Sigmoid colon (tissue), 4 donors: ENCODE data around the gene NCOR2.

Source experiments
- EP300 ChIP-seq, 4 donors: sonication (generic); formaldehyde crosslinking; IDR thresholded peaks; one replicate each; pipeline ENCODE4 v1.6.1; 2017; ENCODE audit warnings: antibody characterized with exemption in 4 of 4
- POLR2A ChIP-seq, 2 donors: fragments of 450-650 bp; IDR thresholded peaks; one replicate each; pipeline ENCODE4 v1.6.1; 2016; ENCODE audit warnings: antibody characterized with exemption in 2 of 2, mild to moderate bottlenecking in 2 of 2, moderate library complexity in 2 of 2
- TF ChIP-seq, protein P1 (sequence below), 4 experiments: fragments of 450-650 bp in 3 of 4; fragments of 200-600 bp in 1 of 4; IDR thresholded peaks; one replicate each; pipeline ENCODE4 v1.5.1; 2016 to 2019; ENCODE audit warnings: antibody characterized with exemption in 4 of 4, mild to moderate bottlenecking in 3 of 4, moderate library complexity in 2 of 4

DNA sequence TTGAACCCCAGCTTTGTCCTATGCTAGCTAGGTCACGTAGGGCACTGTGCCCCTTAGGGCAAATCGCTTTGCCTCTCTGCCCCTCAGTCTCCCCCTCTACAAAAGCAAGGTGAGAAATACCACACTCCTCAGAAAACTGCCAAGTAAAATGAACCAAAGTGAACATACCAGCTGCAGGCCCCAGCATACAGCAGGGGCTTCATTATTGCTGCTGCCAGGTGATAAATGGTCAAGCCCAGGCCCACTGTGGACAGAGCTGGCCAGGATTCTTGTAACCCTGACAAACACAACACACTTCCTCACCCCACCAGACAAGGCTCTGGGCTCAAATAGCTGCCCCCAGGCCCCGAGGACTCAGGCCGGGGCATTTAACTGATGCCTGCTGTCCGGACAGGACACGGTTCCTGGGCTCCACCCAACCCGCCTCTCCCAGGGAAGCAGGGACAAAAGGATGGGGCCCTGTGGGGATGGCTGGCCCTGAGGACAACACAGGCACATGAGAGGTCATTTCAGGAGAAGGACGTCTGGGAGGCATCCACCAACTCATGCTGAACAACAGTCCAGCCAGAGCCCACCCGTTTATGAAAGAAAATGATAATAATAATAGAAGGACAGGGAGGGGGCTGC is 36.7 kb downstream of the NCOR2 start:
- TF ChIP-seq, protein P1, sequence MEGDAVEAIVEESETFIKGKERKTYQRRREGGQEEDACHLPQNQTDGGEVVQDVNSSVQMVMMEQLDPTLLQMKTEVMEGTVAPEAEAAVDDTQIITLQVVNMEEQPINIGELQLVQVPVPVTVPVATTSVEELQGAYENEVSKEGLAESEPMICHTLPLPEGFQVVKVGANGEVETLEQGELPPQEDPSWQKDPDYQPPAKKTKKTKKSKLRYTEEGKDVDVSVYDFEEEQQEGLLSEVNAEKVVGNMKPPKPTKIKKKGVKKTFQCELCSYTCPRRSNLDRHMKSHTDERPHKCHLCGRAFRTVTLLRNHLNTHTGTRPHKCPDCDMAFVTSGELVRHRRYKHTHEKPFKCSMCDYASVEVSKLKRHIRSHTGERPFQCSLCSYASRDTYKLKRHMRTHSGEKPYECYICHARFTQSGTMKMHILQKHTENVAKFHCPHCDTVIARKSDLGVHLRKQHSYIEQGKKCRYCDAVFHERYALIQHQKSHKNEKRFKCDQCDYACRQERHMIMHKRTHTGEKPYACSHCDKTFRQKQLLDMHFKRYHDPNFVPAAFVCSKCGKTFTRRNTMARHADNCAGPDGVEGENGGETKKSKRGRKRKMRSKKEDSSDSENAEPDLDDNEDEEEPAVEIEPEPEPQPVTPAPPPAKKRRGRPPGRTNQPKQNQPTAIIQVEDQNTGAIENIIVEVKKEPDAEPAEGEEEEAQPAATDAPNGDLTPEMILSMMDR (IDR thresholded peaks at IDR 0.05): no peak
- TF ChIP-seq EP300 (IDR thresholded peaks at IDR 0.05) (no peak), POLR2A (IDR thresholded peaks at IDR 0.05) (no peak)
